ENCODE data around the gene CANX.

CANX gene

GRCh38 chr5:179758955-179759354, 60.2 kb downstream of the CANX start:
- no peak for DNase-seq (ENCODE audit: low read depth)

DNA sequence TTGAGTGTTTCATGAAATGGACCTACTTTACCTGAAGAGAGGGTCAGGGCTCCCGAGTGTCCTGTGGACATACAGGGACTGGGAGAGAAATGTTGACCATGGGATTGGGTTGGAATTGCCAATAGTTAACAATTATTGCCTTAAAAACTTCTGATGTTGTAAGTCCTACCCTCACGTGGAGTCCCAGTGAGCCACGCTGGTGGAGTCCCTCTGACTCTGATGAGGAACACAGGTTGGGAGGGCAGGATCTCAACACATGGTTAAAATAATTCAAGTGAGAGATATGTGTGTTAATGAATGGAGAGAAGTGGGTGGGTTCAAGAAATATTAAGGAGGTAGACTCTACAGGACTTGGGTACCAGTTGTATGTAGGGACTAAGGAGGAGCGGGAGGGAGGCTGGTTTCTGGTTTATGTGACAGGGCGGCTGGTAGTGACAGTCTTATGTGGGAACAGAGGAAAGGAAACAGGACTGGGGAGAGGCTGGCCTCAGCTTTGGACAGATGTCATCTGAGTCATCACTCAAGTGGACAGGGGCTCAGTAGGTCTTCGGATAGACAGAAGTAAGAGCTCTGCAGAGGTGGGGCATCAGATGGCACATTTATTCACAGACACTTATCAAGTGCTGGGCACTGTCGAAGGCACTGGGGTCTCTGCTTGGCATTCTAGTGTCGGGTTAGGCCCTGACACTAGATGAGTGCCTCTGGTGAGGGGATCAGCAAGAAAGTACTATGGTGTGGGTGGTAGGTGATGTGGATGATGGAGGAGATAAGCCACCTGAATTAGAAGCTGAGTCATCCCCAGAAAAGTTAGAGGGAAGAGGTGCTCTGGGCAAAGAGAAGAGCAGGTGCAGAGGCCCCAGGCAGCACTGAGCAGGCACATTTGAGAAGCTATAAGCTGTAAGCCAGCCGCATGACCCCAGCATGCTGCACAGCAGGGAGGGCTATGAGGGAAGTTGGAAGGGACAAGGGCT, 61.1 kb downstream of the CANX start:
- DNase-seq (ENCODE audit: low read depth), result no peak

GRCh38 chr5:179762079-179762780, 63.5 kb downstream of the CANX start:
- no peak for DNase-seq (ENCODE audit: low read depth)

GRCh38 chr5:179762781-179763176, 64.0 kb downstream of the CANX start:
- DNase-seq (ENCODE audit: low read depth), result peak; percentile 11

GRCh38 chr5:179763215-179763945, 64.6 kb downstream of the CANX start:
- peak; percentile 29 for DNase-seq (ENCODE audit: low read depth)

DNA sequence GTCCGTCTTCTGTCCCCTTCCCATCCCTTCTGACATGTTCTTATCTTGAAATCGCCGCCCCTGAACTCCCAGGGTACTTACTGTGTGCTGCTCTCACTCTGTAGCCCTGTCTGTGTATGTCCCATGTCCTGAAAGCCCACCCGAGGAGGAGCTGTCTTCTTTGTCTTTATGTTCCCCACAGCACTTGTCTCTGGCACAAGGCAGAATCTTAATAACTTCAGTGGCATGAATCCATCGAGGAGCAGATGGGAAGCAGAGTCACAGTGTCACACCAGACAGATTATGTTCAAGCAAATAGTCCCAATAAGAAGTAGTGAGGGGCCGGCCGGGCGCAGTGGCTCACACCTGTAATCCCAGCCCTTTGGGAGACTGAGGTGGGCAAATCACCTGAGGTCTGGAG, 65.3 kb downstream of the CANX start:
- no peak for DNase-seq (ENCODE audit: low read depth)

GRCh38 chr5:179765400-179765799, 66.6 kb downstream of the CANX start:
- peak; percentile 36 for DNase-seq (ENCODE audit: low read depth)

DNA sequence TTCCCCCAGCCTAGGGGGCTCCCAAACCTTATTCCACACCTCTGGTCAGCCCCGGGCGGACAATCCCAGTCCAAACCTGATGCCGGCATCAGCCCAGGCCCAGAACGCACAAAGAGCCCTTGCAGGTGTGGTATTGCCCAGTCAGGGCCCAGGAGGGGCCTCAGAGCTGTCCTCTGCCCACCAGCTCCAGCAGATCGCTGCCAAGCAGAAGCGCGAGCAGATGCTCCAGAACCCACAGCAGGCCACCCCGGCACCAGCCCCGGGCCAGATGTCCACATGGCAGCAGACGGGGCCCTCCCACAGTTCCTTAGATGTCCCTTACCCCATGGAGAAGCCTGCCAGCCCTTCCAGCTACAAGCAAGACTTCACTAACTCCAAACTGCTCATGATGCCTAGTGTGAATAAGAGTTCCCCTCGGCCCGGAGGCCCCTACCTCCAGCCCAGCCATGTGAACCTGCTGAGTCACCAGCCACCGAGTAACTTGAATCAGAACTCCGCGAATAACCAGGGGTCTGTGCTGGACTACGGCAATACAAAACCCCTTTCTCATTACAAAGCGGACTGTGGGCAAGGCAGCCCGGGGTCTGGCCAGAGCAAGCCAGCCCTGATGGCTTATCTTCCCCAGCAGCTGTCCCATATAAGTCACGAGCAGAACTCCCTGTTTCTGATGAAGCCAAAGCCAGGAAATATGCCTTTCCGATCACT, 67.4 kb downstream of the CANX start:
- no peak for DNase-seq (ENCODE audit: low read depth)

- no peak for DNase-seq (ENCODE audit: low read depth)
Observed at GRCh38 chr5:179766726-179767455, 68.1 kb downstream of the CANX start.

DNA sequence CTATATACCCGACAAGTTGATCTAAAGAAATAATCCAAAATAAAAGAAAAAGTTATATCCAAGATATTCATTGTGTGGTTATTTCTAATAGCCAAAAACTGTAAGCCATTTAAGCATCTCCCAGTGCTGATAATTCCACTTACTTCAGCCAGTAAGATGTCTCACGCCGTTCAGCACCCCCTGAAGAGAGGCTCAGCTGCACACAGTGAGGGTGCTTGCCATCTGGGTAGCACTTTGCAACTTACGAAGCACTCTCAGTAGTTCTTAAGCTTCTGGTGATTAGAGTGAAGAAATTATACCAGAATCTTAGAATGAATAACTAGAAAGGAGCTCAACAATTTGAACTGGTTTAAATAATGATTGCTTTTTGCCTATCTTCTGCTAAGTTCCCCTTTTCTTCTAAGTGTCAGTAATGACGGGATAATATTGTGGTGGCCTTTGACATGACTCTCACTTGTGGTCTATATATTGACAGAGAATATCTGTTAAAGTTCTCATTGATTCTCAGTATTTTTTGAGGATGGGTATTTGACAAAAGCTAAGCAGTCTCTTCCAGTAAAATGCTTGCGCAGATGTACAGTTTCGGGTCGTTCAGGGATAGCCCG, 68.8 kb downstream of the CANX start:
- no peak for DNase-seq (ENCODE audit: low read depth)

- no peak for DNase-seq (ENCODE audit: low read depth)
Observed at GRCh38 chr5:179768326-179769085, 69.7 kb downstream of the CANX start.

GRCh38 chr5:179769271-179769670, 70.5 kb downstream of the CANX start:
- DNase-seq (ENCODE audit: low read depth), result no peak

- DNase-seq (ENCODE audit: low read depth), result no peak
Observed at GRCh38 chr5:179769796-179770195, 71.0 kb downstream of the CANX start.

DNA sequence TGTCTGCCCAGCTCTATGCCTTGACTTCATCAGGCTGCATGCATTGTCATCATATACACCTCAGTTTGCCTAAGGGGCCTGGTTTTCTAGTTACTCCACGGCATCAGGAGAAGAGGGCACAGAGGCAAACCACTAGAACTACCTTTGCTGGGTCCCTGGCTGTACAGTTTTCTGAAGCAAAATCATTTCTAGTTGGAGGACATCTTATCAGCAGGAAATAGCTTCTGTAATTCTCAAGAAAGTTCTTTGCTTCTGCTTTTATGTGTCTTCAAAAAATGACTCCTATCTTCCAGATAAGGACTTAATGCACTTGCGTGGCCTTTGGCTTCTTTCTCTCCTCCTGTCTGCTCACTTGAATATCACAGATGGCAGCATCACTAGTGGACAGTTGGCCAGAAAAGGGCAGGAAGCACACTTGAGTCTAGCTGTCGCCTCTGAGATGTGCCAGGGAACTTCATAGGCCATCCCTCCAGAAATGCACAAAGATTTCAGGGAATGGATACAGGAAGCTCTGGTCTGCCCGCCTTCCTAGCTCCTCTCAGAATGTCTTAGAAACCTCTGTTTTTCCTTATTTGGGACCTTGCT, 72.6 kb downstream of the CANX start:
- DNase-seq (ENCODE audit: low read depth), result no peak

- DNase-seq (ENCODE audit: low read depth), result no peak
Observed at GRCh38 chr5:179772351-179772750, 73.6 kb downstream of the CANX start.

DNA sequence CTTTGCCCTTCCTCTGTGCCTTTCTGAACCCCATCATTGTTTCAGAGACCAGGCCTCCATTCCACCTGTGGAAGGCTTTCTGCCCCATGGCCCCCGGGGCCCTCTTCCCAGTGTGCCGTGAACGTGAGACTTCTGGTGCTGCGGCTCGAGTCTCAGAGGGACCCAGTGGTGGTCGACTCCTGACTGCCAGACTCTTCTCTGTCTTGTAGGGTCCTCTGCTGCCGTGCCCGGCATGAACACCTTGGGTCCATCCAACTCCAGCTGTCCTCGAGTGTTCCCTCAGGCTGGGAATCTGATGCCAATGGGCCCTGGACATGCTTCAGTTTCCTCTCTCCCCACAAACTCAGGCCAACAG, 74.9 kb downstream of the CANX start:
- DNase-seq (ENCODE audit: low read depth), result no peak

GRCh38 chr5:179774442-179774841, 75.7 kb downstream of the CANX start:
- no peak for DNase-seq (ENCODE audit: low read depth)

DNA sequence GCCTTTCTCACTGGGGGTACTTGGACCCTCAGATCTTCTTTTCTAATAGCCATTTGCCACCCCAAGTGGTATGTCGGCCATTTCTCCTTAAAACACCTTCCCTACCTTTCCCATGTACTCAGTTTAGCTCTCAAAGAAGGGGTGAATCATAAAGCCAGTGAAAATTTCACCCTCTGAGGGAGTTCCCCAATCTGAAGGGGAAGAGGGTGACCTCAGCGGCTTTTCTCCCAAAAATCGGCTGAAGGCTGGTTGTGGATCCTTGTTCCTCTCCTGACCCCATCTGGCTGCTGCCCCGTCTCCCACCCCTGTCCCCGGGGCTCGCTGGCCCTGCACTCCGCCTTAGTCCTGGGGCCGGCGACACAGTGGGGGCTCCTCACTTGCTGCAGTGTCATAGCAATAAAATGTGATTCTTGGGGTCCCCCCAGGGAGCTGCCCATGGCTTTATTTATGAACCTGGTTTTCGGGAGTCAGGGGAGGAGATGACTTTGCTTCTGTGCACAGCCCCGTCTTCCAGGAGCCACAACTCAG, 77.7 kb downstream of the CANX start:
- no peak for DNase-seq (ENCODE audit: low read depth)

DNA sequence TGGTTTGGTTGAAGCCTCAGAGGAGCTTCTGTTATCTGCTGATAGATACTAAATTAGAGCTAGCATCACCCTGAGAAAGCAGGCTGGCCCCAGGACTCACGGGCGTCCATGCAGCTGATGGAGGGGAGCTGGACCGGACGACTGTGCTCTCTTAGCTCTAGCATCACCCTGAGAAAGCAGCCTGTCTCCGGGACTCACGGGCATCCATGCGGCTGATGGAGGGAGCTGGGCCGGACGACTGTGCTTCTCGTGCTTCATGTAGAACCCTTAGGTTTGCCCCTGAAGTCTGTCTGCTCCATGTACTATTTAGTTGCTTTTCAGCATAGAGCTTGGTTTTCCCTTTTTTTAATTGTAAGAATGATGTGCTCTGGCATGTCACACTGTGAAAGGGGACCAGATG, 78.7 kb downstream of the CANX start:
- no peak for DNase-seq (ENCODE audit: low read depth)

- no peak for DNase-seq (ENCODE audit: low read depth)
Observed at GRCh38 chr5:179777909-179778308, 79.1 kb downstream of the CANX start.

All from HS-27A (cell line).